Bronchial smooth muscle cell (primary cell): ENCODE results near the gene OR10G6. TPM values are rescaled to one million over a fixed set of nuclear protein-coding genes. Genes with fewer than 3 reads are reported as not detected.

Experiments used
- total RNA-seq: library from RNA; depleted of rRNA; stranded (reverse); fragments of >200 nt; gene quantifications from 2 replicates; pipeline ENCODE4 v1.2.1, GENCODE V29; 2014

OR10G6 gene
- not detected in 2 replicates for total RNA-seq

GRCh38 chr11:123995119-123995518 lies at the start of gene OR10G6:
Gene OR10G6, minus strand, starts transcription at chr11:123995161. Its CDS starts 0 bp downstream, at chr11:123995161.

GRCh38 chr11:124041254-124041653 lies 46.3 kb upstream of the OR10G6 start, which contains the start of gene OR10G7:
Gene OR10G7, minus strand, starts transcription at chr11:124041325. Its CDS starts 2,324 bp downstream, at chr11:124039001.

GRCh38 chr11:124026498-124026897 lies 31.5 kb upstream of the OR10G6 start, which contains the start of gene OR10G8:
Gene OR10G8, plus strand, starts transcription at chr11:124026798. Its CDS starts 2,825 bp downstream, at chr11:124029623.

GRCh38 chr11:124012697-124013096 lies 17.7 kb upstream of the OR10G6 start, which contains the start of gene OR10G4:
Gene OR10G4, plus strand, starts transcription at chr11:124012997. Its CDS starts 2,578 bp downstream, at chr11:124015575.

GRCh38 chr11:123977731-123978347 lies 17.1 kb downstream of the OR10G6 start, which contains the start of gene OR10S1:
Gene OR10S1, minus strand, starts transcription at chr11:123977781. Its CDS starts 117 bp downstream, at chr11:123977664.

Other genes starting within 250 kb of the OR10G6 start
- gene OR6X1, start 240.6 kb downstream of the OR10G6 start, total RNA-seq = not detected in 2 replicates
- not detected in 2 replicates for gene OR6M1, start 188.8 kb downstream of the OR10G6 start, total RNA-seq
- gene TMEM225, start 109.5 kb downstream of the OR10G6 start, total RNA-seq = not detected in 2 replicates
- not detected in 2 replicates for gene OR8D4, start 93.0 kb downstream of the OR10G6 start, total RNA-seq
- not detected in 2 replicates for gene OR4D5, start 55.5 kb downstream of the OR10G6 start, total RNA-seq
- not detected in 2 replicates for gene OR6T1, start 51.3 kb downstream of the OR10G6 start, total RNA-seq
- gene OR10S1, start 17.4 kb downstream of the OR10G6 start, total RNA-seq = not detected in 2 replicates
- not detected in 2 replicates for gene OR10G4, start 17.8 kb upstream of the OR10G6 start, total RNA-seq
- not detected in 2 replicates for gene OR10G9, start 27.9 kb upstream of the OR10G6 start, total RNA-seq
- not detected in 2 replicates for gene OR10G8, start 31.6 kb upstream of the OR10G6 start, total RNA-seq
- not detected in 2 replicates for gene OR10G7, start 46.2 kb upstream of the OR10G6 start, total RNA-seq
- 20.9 and 25.5 TPM in 2 replicates for gene VWA5A, start 120.3 kb upstream of the OR10G6 start, total RNA-seq
- gene OR10D3, start 188.2 kb upstream of the OR10G6 start, total RNA-seq = not detected in 2 replicates
- not detected in 2 replicates for gene OR8G1, start 245.9 kb upstream of the OR10G6 start, total RNA-seq